MCF 10A (cell line): ENCODE results near the gene LAMP5. TPM values are rescaled to one million over a fixed set of nuclear protein-coding genes. Genes with fewer than 3 reads are reported as not detected.

Experiments used
- BruUV-seq: library from RNA; stranded (reverse); fragments of 400-500 nt; replicated peaks from 2 replicates; lab custom pipeline; 2021; lab: Mats Ljungman, UMichigan
- CTCF ChIA-PET: fragments of 300-600 bp; sonication (Branson Sonifier 250); formaldehyde crosslinking; extraction: SDS; loops from one replicate; lab custom pipeline; 2021; ENCODE audit warnings: antibody characterized with exemption, inconsistent platforms; lab: Yijun Ruan, JAX
- POLR2A ChIA-PET: fragments of 300-600, 350-650 bp; sonication (Branson Sonifier 250); formaldehyde crosslinking; extraction: SDS; loops from one replicate; lab custom pipeline; 2020; ENCODE audit warnings: antibody characterized with exemption, inconsistent platforms; lab: Yijun Ruan, JAX
- DNase-seq: peaks from one replicate; pipeline ENCODE4 v3.0.0-alpha.2; 2018; ENCODE audit not compliant: unreplicated experiment
- H3K27ac Mint-ChIP-seq: one replicate; pipeline ENCODE4 v1.8.0; 2022; ENCODE audit warnings: mild to moderate bottlenecking, low read depth, mixed read lengths; ENCODE audit not compliant: unreplicated experiment
- H3K27me3 Mint-ChIP-seq: one replicate; pipeline ENCODE4 v1.8.0; 2022; ENCODE audit warnings: mixed read lengths; ENCODE audit not compliant: insufficient read depth, unreplicated experiment
- H3K36me3 Mint-ChIP-seq: one replicate; pipeline ENCODE4 v1.8.0; 2022; ENCODE audit warnings: mild to moderate bottlenecking, moderate library complexity, mixed read lengths; ENCODE audit not compliant: insufficient read depth, unreplicated experiment
- H3K4me1 Mint-ChIP-seq: one replicate; pipeline ENCODE4 v1.8.0; 2022; ENCODE audit warnings: mixed read lengths; ENCODE audit not compliant: insufficient read depth, unreplicated experiment
- H3K4me3 Mint-ChIP-seq: one replicate; pipeline ENCODE4 v1.8.0; 2022; ENCODE audit warnings: mild to moderate bottlenecking, moderate library complexity, mixed read lengths; ENCODE audit not compliant: unreplicated experiment
- H3K9me3 Mint-ChIP-seq: one replicate; pipeline ENCODE4 v1.8.0; 2022; ENCODE audit warnings: mixed read lengths; ENCODE audit not compliant: unreplicated experiment
- intact Hi-C: fragments of 100-400 bp; cut with micrococcal nuclease; formaldehyde crosslinking; loops from 2 replicates; pipeline ENCODE4 v1.14.1; 2022
- total RNA-seq: library from RNA; stranded (reverse); gene quantifications from 2 replicates; pipeline ENCODE4 v1.2.3, GENCODE V29; 2022
- TF ChIP-seq, protein P1 (sequence below): fragments of 200-600 bp; IDR thresholded peaks from one replicate; pipeline ENCODE4 v1.8.0; 2022; ENCODE audit warnings: antibody characterized with exemption, mild to moderate bottlenecking; ENCODE audit not compliant: unreplicated experiment

The LAMP5 gene
- total RNA-seq, 1 experiment from 2014 or later = not detected

DNA sequence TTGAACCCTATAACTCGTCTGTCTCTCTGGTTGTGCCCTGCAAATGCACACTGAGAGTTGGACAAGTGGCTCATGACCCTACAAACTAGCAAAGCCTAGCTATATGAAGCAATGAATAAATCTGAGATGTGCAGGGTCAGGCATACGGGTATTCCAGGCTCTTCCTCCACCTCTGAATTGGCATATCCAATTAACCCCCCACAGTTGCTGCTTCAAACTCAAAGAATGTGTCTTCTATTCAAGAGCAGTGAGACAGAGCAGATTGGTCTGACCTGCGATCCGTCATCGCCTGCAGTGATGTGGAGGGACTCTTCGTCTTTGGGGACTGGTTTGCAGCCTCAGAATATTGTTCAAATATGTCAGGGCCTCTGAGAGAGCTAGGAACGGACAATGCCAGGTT is 59.8 kb downstream of the LAMP5 start:
- Mint-ChIP-seq H3K27me3 (no peaks in the 10 kb centered on the region), H3K9me3 (peaks cover 4% of the 10 kb centered on the region), H3K27ac (no peak overlapping the region), H3K36me3 (no peaks in the 10 kb centered on the region), H3K4me1 (no peaks in the 10 kb centered on the region), H3K4me3 (no peak overlapping the region)
- no peak for DNase-seq
- ChIA-PET POLR2A (interaction anchor here (0.6 kb wide), 1 partner anchor 639 kb away, joined by 3 read pairs; no protein-coding TSS in a partner anchor), CTCF (interaction anchor here (1.5 to 1.6 kb wide), 2 partner anchors 9 to 166 kb away, joined by 5 read pairs; no protein-coding TSS in a partner anchor)
- TF ChIP-seq, protein P1, sequence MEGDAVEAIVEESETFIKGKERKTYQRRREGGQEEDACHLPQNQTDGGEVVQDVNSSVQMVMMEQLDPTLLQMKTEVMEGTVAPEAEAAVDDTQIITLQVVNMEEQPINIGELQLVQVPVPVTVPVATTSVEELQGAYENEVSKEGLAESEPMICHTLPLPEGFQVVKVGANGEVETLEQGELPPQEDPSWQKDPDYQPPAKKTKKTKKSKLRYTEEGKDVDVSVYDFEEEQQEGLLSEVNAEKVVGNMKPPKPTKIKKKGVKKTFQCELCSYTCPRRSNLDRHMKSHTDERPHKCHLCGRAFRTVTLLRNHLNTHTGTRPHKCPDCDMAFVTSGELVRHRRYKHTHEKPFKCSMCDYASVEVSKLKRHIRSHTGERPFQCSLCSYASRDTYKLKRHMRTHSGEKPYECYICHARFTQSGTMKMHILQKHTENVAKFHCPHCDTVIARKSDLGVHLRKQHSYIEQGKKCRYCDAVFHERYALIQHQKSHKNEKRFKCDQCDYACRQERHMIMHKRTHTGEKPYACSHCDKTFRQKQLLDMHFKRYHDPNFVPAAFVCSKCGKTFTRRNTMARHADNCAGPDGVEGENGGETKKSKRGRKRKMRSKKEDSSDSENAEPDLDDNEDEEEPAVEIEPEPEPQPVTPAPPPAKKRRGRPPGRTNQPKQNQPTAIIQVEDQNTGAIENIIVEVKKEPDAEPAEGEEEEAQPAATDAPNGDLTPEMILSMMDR = no peak
- intact Hi-C loops = no loop called here
- BruUV-seq = no TSS peak

DNA sequence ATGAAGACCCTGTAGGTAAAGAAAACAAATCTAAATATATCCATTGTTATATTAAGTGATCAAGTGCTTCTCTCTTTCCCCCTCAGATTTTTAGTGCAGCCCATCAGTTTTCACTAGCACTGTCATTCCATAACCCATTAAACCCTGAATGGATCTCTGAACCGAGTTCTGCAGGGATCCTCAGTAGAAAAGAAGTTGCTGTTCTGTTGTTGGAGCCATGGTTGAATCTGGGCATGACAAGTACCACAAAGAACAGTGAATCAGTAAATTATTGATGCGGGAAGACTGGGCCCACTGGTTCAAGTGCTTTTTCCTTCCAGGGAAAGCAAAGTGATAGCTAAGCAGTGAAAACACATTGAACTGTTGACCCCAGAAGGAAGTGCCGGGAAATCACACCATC is 60.4 kb downstream of the LAMP5 start:
- intact Hi-C loops = no loop called here
- Mint-ChIP-seq H3K27me3 (no peaks in the 10 kb centered on the region), H3K4me3 (no peak overlapping the region), H3K27ac (no peak overlapping the region), H3K4me1 (no peaks in the 10 kb centered on the region), H3K36me3 (no peaks in the 10 kb centered on the region), H3K9me3 (no peaks in the 10 kb centered on the region)
- TF ChIP-seq, protein P1 = no peak
- ChIA-PET CTCF (interaction anchor here (1.9 kb wide), 2 partner anchors 35 to 166 kb away, joined by 6 to 7 read pairs; no protein-coding TSS in a partner anchor), POLR2A (no interaction called here)
- BruUV-seq = no TSS peak
- DNase-seq = no peak

DNA sequence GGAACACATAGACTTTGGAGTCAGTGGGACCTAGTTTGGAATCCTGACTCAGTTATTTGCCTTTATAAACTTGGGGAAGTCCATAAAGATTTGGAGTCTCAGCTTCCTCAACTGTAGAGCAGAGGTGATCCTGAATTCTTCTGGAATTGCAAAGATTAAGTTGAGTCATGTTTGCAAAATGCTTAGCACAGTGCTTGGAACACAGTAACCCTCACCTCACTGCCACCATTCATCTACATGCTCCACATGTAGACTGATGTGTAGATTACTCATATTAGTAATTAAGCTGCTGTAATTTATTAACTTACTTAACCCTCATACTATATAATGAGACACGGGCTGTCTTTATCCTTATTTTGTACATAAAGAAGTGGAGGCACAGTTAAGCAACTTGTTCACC is 61.4 kb downstream of the LAMP5 start:
- DNase-seq = no peak
- BruUV-seq = no TSS peak
- H3K36me3 Mint-ChIP-seq = no peaks in the 10 kb centered on the region
- H3K4me3 Mint-ChIP-seq = no peak overlapping the region
- no peaks in the 10 kb centered on the region for H3K27me3 Mint-ChIP-seq
- H3K27ac Mint-ChIP-seq = no peak overlapping the region
- TF ChIP-seq, protein P1 = no peak
- ChIA-PET POLR2A (no interaction called here), CTCF (interaction anchor here (1.9 kb wide), 2 partner anchors 34 to 167 kb away, joined by 6 to 7 read pairs; no protein-coding TSS in a partner anchor)
- no peaks in the 10 kb centered on the region for H3K9me3 Mint-ChIP-seq
- intact Hi-C loops = no loop called here
- no peaks in the 10 kb centered on the region for H3K4me1 Mint-ChIP-seq

DNA sequence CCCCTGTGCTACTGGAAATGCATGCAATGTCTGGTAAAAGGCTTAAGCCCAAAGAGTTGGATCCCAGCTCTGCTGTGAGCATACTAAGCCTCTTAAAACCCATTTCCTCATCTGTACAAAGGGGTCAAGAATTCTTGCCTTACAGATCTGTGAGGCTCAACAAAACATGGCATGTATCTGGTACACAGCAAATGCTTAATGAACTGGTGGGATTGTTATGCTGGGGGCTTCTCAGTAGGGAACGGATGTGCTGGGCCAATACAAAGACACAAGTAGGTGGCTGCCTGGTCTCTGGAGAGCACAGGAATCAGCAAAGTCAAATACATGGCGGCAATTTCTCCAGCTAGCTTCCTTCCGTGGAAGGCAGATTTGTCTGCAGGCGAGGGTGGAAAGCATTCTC is 62.3 kb downstream of the LAMP5 start:
- intact Hi-C loops = no loop called here
- Mint-ChIP-seq H3K9me3 (no peaks in the 10 kb centered on the region), H3K27me3 (no peaks in the 10 kb centered on the region), H3K36me3 (no peaks in the 10 kb centered on the region), H3K27ac (no peak overlapping the region), H3K4me3 (no peak overlapping the region), H3K4me1 (no peaks in the 10 kb centered on the region)
- ChIA-PET CTCF (interaction anchor here (1.9 kb wide), 2 partner anchors 33 to 168 kb away, joined by 6 to 7 read pairs; no protein-coding TSS in a partner anchor), POLR2A (no interaction called here)
- BruUV-seq = no TSS peak
- DNase-seq = no peak
- TF ChIP-seq, protein P1 = no peak
